Cardiac ventricle fibroblast (primary cell): Measurements from ENCODE around the gene KCTD1. TPM values are rescaled to one million over a fixed set of nuclear protein-coding genes. Genes with fewer than 3 reads are reported as not detected.

Experiments used
- total RNA-seq: library from RNA; depleted of rRNA; stranded (reverse); fragments of >200 nt; gene quantifications from 2 replicates; pipeline ENCODE4 v1.2.3, GENCODE V29; 2015

The KCTD1 gene
- 10.1 and 15.4 TPM in 2 replicates for total RNA-seq

GRCh38 chr18:26548415-26549262 lies at the start of gene KCTD1:
Gene KCTD1 (minus strand): TSS chr18:26548553. CDS start chr18:26548536, 17 bp downstream.

